ENCODE measurements around the gene DACT2. TPM values are rescaled to one million over a fixed set of nuclear protein-coding genes. Genes with fewer than 3 reads are reported as not detected.

DACT2 gene
- total RNA-seq, 1 donor from 2014 or later: 0.84 TPM

GRCh38 chr6:168326294-168327261, 7.0 kb upstream of the DACT2 start:
- H3K4me3 ChIP-seq (ENCODE audit: low read depth, low read length): no peak overlapping the region
- TF ChIP-seq, protein P1, sequence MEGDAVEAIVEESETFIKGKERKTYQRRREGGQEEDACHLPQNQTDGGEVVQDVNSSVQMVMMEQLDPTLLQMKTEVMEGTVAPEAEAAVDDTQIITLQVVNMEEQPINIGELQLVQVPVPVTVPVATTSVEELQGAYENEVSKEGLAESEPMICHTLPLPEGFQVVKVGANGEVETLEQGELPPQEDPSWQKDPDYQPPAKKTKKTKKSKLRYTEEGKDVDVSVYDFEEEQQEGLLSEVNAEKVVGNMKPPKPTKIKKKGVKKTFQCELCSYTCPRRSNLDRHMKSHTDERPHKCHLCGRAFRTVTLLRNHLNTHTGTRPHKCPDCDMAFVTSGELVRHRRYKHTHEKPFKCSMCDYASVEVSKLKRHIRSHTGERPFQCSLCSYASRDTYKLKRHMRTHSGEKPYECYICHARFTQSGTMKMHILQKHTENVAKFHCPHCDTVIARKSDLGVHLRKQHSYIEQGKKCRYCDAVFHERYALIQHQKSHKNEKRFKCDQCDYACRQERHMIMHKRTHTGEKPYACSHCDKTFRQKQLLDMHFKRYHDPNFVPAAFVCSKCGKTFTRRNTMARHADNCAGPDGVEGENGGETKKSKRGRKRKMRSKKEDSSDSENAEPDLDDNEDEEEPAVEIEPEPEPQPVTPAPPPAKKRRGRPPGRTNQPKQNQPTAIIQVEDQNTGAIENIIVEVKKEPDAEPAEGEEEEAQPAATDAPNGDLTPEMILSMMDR (IDR thresholded peaks at IDR 0.05; ENCODE audit: insufficient read depth, low read length, poor library complexity, severe bottlenecking): no peak
- no peak for DNase-seq (ENCODE audit: low read depth)

DNA sequence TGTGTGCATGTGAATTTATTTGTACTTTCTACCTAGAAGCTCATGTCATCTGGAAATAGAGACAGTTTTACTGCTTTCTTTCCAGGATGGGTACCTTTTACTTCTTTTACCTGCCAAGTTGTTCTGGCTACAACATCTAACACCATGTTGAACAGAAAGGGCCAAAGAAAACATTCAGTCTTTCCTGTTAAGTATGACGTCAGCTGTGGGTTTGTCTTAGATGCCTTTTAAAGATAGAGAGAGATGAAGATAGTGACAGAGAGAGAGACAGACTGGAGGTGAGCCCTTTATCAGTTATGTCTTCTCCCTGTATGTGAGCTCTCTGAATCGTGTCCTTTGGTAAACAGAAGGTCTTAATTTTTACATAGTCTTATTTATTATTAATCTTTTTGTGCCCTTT, 3.4 kb upstream of the DACT2 start:
- no peak for DNase-seq (ENCODE audit: low read depth)
- H3K36me3 ChIP-seq (ENCODE audit: control insufficient read depth, insufficient read depth, low read length): no peaks in the 10 kb centered on the region
- TF ChIP-seq, protein P1 (IDR thresholded peaks at IDR 0.05; ENCODE audit: insufficient read depth, low read length, poor library complexity, severe bottlenecking): no peak
- H3K27me3 ChIP-seq (ENCODE audit: control insufficient read depth, insufficient read depth, low read length): peaks cover 25% of the 10 kb centered on the region
- no peak overlapping the region for H3K4me3 ChIP-seq (ENCODE audit: low read depth, low read length)

More at GRCh38 chr6:168326294-168327261, 7.0 kb upstream of the DACT2 start:
- Histone ChIP-seq H3K27me3 (ENCODE audit: control insufficient read depth, insufficient read depth, low read length) (no peaks in the 10 kb centered on the region), H3K36me3 (ENCODE audit: control insufficient read depth, insufficient read depth, low read length) (no peaks in the 10 kb centered on the region)

DNA sequence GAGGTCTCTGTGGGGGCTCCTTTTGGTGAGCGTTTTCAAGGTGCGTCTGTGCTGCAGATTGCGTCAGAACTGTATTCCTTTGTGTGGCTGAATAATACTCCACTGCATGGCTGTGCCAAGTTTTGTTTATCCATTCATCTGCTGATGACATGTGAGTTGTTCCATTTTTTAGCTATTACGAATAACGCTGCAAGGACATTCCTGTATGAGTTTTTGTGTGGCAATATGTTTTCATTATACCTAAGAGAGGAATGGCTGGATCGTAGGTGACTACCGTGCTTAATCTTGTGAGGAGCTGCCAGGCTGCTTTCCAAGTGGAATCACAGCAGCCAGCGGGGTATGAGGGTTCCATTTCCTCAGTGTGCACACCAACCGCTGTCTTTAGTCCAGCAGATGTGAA, 1.1 kb upstream of the DACT2 start:
- Histone ChIP-seq H3K36me3 (ENCODE audit: control insufficient read depth, insufficient read depth, low read length) (no peaks in the 10 kb centered on the region), H3K27me3 (ENCODE audit: control insufficient read depth, insufficient read depth, low read length) (peaks cover 29% of the 10 kb centered on the region), H3K4me3 (ENCODE audit: low read depth, low read length) (no peak overlapping the region)
- TF ChIP-seq, protein P1 (IDR thresholded peaks at IDR 0.05; ENCODE audit: insufficient read depth, low read length, poor library complexity, severe bottlenecking): no peak
- no peak for DNase-seq (ENCODE audit: low read depth)

- Histone ChIP-seq H3K36me3 (ENCODE audit: control insufficient read depth, insufficient read depth, low read length) (no peaks in the 10 kb centered on the region), H3K4me3 (ENCODE audit: low read depth, low read length) (no peak overlapping the region), H3K27me3 (ENCODE audit: control insufficient read depth, insufficient read depth, low read length) (peaks cover 29% of the 10 kb centered on the region)
- no peak for DNase-seq (ENCODE audit: low read depth)
- TF ChIP-seq, protein P1 (IDR thresholded peaks at IDR 0.05; ENCODE audit: insufficient read depth, low read length, poor library complexity, severe bottlenecking): no peak
Measured at GRCh38 chr6:168318579-168319278, 848 bp downstream of the DACT2 start.

DNA sequence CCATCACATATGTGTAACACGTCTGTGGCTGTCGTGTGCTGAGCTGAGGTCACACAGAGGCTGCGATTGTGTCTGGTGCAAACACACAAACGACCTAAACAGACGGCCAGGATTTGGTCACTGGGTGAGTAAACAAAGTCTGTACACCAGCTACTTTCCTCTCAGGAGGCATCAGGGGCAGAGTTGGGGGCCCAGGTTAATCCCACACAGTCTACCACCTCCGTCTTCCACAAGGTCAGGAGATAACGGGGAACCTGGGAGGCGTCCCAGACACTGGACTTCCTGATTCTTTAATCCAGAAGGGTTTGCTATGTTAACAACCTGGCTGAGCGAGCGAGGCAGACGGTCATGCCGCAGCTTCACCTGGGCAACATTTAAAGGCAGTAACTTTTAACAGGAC, 1.5 kb downstream of the DACT2 start:
- H3K4me3 ChIP-seq (ENCODE audit: low read depth, low read length): no peak overlapping the region
- no peaks in the 10 kb centered on the region for H3K36me3 ChIP-seq (ENCODE audit: control insufficient read depth, insufficient read depth, low read length)

More for the DNA sequence above, 1.5 kb downstream of the DACT2 start:
- TF ChIP-seq, protein P1 (IDR thresholded peaks at IDR 0.05; ENCODE audit: insufficient read depth, low read length, poor library complexity, severe bottlenecking): no peak
- peaks cover 29% of the 10 kb centered on the region for H3K27me3 ChIP-seq (ENCODE audit: control insufficient read depth, insufficient read depth, low read length)
- DNase-seq (ENCODE audit: low read depth): no peak
